Left lung (tissue), 10 donors: Measurements from ENCODE around the gene SPTBN5. TPM values are rescaled to one million over a fixed set of nuclear protein-coding genes. Genes with fewer than 3 reads are reported as not detected.

ENCODE experiments used
- ATAC-seq: fragments of 200-7000 bp; cut with Tn5 transposase; one replicate; pipeline ENCODE4 v1.9.1; 2020; ENCODE audit warnings: moderate library complexity
- DNase-seq, 4 donors: peaks; one replicate each; pipeline ENCODE4 v3.0.0-alpha.2; 2013 to 2020
- H3K27ac ChIP-seq, 2 donors: fragments of 200-600 bp; sonication (generic) in 1 of 2; one replicate each; pipeline versions ENCODE4 v1.5.0 to v1.8.0; 2020 to 2021
- H3K27me3 ChIP-seq, 2 donors: fragments of 200-600 bp; sonication (generic) in 1 of 2; one replicate each; pipeline versions ENCODE4 v1.5.0 to v1.8.0; 2020 to 2021
- H3K36me3 ChIP-seq, 2 donors: fragments of 200-600 bp; sonication (generic) in 1 of 2; one replicate each; pipeline versions ENCODE4 v1.5.0 to v1.8.0; 2020 to 2021
- H3K4me1 ChIP-seq, 2 donors: fragments of 200-600 bp; one replicate each; pipeline ENCODE4 v1.8.0; 2021
- H3K4me3 ChIP-seq, 2 donors: fragments of 200-600 bp; sonication (generic) in 1 of 2; one replicate each; pipeline versions ENCODE4 v1.5.0 to v1.8.0; 2020 to 2021; ENCODE audit warnings: mild to moderate bottlenecking in 1 of 2
- H3K9me3 ChIP-seq, 2 donors: fragments of 200-600 bp; sonication (generic) in 1 of 2; one replicate each; pipeline versions ENCODE4 v1.5.0 to v1.8.0; 2020 to 2021
- CTCF ChIP-seq, 2 donors: fragments of 200-600 bp; sonication (generic) in 1 of 2; IDR thresholded peaks; one replicate each; pipeline versions ENCODE4 v1.5.0 to v1.8.0; 2021; ENCODE audit warnings: antibody characterized with exemption in 2 of 2
- intact Hi-C, 2 donors: fragments of 100-400 bp; cut with DNase I; formaldehyde crosslinking; loops; one replicate each; pipeline versions ENCODE4 v1.11.2 to v1.14.2; 2022
- polyA plus RNA-seq, 6 donors: library from polyadenylated mRNA; unstranded; fragments of 120-200 nt; gene quantifications; one replicate each; pipeline ENCODE4 v1.2.1, GENCODE V29; 2013; ENCODE audit not compliant: insufficient read length in 6 of 6
- total RNA-seq, 2 donors: library from RNA; stranded (reverse); fragmentation: NEBNext Ultra II Directional; extraction: Animal tissue kit (Norgen Biotek cat#: 25700); gene quantifications; one replicate each; pipeline ENCODE4 v1.2.1, GENCODE V29; 2021
- donor health status: DM: no; HTN: yes; CAD: no.
- donor health status: DM: no; HTN: no; CAD: no.

SPTBN5 gene
- total and polyA plus RNA-seq, 8 donors, result 0.67 to 4.8 (median 1.3) TPM

- intact Hi-C loops, result no loop called here
- H3K27ac ChIP-seq, result no peak overlapping the region
- no peaks in the 10 kb centered on the region for H3K27me3 ChIP-seq
- peaks cover 0 to 5% of the 10 kb centered on the region in 2 donors for H3K4me1 ChIP-seq
- ATAC-seq (no peak), DNase-seq (no peak)
- no peaks in the 10 kb centered on the region for H3K9me3 ChIP-seq
- peaks cover 0 to 11% of the 10 kb centered on the region in 2 donors for H3K36me3 ChIP-seq
- TF ChIP-seq CTCF (IDR thresholded peaks at IDR 0.05), result no peak
- no peak overlapping the region for H3K4me3 ChIP-seq
Measured at GRCh38 chr15:41887893-41888292, 6.0 kb downstream of the SPTBN5 start.

DNA sequence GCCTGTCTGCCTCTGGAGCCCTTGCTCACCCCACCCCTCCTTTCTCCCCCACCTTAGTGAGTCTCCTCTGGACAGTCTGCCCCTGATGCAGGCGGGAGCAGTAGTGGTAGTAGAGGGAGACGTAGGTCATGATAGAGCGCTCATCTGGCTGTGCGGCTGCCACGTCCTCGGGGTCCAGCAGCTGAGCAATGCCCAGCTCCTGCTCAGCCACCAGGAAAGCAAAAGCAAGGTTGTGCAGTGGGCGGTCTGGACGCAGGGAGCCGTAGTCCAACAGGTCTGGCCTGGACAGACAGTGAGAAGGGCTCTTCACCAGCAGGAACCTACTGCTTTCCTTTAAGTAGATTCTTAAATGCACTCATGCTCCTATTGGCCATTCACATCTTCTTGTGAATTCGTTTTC lies 6.7 kb downstream of the SPTBN5 start:
- no peak for DNase-seq
- Histone ChIP-seq H3K27ac (no peak overlapping the region), H3K4me1 (peaks cover 2 to 10% of the 10 kb centered on the region in 2 donors), H3K27me3 (peaks cover 0 to 5% of the 10 kb centered on the region in 2 donors), H3K9me3 (no peaks in the 10 kb centered on the region), H3K4me3 (no peak overlapping the region), H3K36me3 (peaks cover 0 to 11% of the 10 kb centered on the region in 2 donors)
- no peak for TF ChIP-seq CTCF (IDR thresholded peaks at IDR 0.05)
- peak; percentile 49 for ATAC-seq
- intact Hi-C loops, result no loop called here

DNA sequence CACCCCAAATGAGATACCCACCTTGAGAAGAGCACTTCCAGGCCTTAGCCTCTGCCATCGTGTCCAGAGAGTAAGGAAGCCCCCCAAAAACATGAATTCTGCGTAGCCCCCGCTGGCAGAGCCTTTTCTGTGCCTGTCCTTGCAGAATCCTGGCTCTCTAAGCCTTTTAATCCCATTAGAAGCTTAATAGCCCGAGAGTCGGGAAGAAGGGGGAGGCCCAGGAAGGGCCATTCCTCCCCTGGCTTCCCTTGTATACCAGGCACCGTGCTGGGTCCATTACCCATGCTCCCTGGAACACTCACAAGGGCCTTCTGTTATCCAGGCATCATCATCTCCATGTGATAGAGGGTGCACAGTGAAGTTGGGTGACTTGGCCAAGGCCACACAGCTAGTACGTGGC lies 7.1 kb downstream of the SPTBN5 start:
- peaks cover 0 to 10% of the 10 kb centered on the region in 2 donors for H3K27me3 ChIP-seq
- ATAC-seq (no peak), DNase-seq (no peak)
- H3K4me1 ChIP-seq, result peaks cover 7 to 14% of the 10 kb centered on the region in 2 donors
- no peak overlapping the region for H3K27ac ChIP-seq
- no peak for TF ChIP-seq CTCF (IDR thresholded peaks at IDR 0.05)
- peaks cover 0 to 11% of the 10 kb centered on the region in 2 donors for H3K36me3 ChIP-seq
- no peak overlapping the region for H3K4me3 ChIP-seq
- intact Hi-C loops, result no loop called here
- no peaks in the 10 kb centered on the region for H3K9me3 ChIP-seq

- DNase-seq, result no peak
- TF ChIP-seq CTCF (IDR thresholded peaks at IDR 0.05), result no peak
- Histone ChIP-seq H3K27me3 (peaks cover 0 to 19% of the 10 kb centered on the region in 2 donors), H3K36me3 (peaks cover 0 to 11% of the 10 kb centered on the region in 2 donors), H3K4me3 (no peak overlapping the region), H3K9me3 (no peaks in the 10 kb centered on the region), H3K4me1 (peaks cover 9 to 19% of the 10 kb centered on the region in 2 donors), H3K27ac (no peak overlapping the region)
- ATAC-seq, result no peak
- intact Hi-C loops, result no loop called here
Measured at GRCh38 chr15:41885841-41886240, 8.0 kb downstream of the SPTBN5 start.

GRCh38 chr15:41885321-41885720 lies 8.5 kb downstream of the SPTBN5 start:
- peaks cover 0 to 11% of the 10 kb centered on the region in 2 donors for H3K36me3 ChIP-seq
- H3K4me1 ChIP-seq, result peaks cover 9 to 19% of the 10 kb centered on the region in 2 donors
- H3K9me3 ChIP-seq, result no peaks in the 10 kb centered on the region
- intact Hi-C loops, result no loop called here
- TF ChIP-seq CTCF (IDR thresholded peaks at IDR 0.05), result no peak
- no peak overlapping the region for H3K27ac ChIP-seq
- no peak for ATAC-seq
- DNase-seq, result no peak
- H3K27me3 ChIP-seq, result peaks cover 0 to 20% of the 10 kb centered on the region in 2 donors
- no peak overlapping the region for H3K4me3 ChIP-seq
